Measurements from ENCODE around the gene CREB3L2.
A peak's percentile ranks its signal among the peaks of the same experiment; 100 is the strongest.

CREB3L2 gene

DNA sequence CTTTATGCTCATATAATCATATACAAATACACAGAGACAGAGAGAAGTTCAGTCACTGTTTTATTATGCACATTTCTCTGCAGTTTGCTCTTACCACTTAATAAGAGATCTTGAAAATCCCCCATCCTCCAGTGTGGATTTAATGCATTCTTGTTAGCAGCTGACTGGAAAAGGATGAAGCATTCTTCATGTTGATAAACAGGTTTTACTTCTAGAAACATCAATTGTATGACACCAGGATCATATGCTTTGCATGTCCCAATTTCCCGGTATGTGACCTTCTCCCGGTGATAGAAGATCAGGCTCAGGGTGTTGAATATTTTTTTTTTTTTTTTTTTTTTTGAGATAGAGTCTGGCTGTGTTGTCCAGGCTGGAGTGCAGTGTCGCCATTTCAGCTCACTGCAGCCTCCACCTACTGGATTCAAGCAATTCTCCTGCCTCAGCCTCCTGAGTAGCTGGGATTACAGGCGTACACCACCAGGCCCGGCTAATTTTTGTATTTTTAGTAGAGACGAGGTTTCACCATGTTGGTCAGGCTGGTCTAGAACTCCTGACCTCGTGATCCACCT, 6.2 kb upstream of the CREB3L2 start:
- WGBS = 92% methylated on average over 6 of the region's 7 CpGs
- Histone ChIP-seq H4K91ac (ENCODE audit: low read length) (no peak overlapping the region), H3K4ac (ENCODE audit: low read depth in 1 of 2, low read length in 2 of 2) (no peak overlapping the region), H3K9me3 (ENCODE audit: control insufficient read depth, low read length) (no peaks in the 10 kb centered on the region), H3K36me3 (ENCODE audit: control insufficient read depth in 1 of 2, insufficient read depth in 2 of 2, low read depth in 1 of 2, low read length in 2 of 2) (no peaks in the 10 kb centered on the region), H3K79me1 (replicated peaks; ENCODE audit: low read length, poor library complexity, severe bottlenecking) (no peaks in the 10 kb centered on the region), H2BK5ac (ENCODE audit: low read depth, low read length, poor library complexity, severe bottlenecking) (no peak overlapping the region), H3K9ac (ENCODE audit: low read length) (peak overlapping the region; percentile 83), H2AFZ (ENCODE audit: low read depth, low read length) (no peak overlapping the region), H2AK5ac (ENCODE audit: low read length, severe bottlenecking) (no peak overlapping the region), H2BK120ac (ENCODE audit: low read depth, low read length) (no peak overlapping the region), H3K27me3 (ENCODE audit: control insufficient read depth in 1 of 2, insufficient read depth in 1 of 2, low read length in 2 of 2) (no peaks in the 10 kb centered on the region), H3K4me2 (ENCODE audit: low read length, poor library complexity, severe bottlenecking) (no peak overlapping the region), H3K27ac (ENCODE audit: low read length, poor library complexity, severe bottlenecking) (no peak overlapping the region), H2BK12ac (ENCODE audit: low read length in 2 of 2) (no peak overlapping the region), H3K18ac (ENCODE audit: low read depth in 1 of 2, low read length in 2 of 2) (no peak overlapping the region), H4K8ac (ENCODE audit: low read length) (no peak overlapping the region), H2BK15ac (ENCODE audit: low read depth, poor library complexity, severe bottlenecking) (no peak overlapping the region), H3K4me3 (ENCODE audit: insufficient read depth in 1 of 2, low read depth in 1 of 2, low read length in 2 of 2) (no peak overlapping the region), H3K4me1 (ENCODE audit: control insufficient read depth, insufficient read depth, low read depth, low read length) (no peaks in the 10 kb centered on the region), H3K14ac (ENCODE audit: low read length in 2 of 2) (no peak overlapping the region), H3K23ac (ENCODE audit: low read length in 2 of 2) (no peak overlapping the region)
- DNase-seq = no peak

DNA sequence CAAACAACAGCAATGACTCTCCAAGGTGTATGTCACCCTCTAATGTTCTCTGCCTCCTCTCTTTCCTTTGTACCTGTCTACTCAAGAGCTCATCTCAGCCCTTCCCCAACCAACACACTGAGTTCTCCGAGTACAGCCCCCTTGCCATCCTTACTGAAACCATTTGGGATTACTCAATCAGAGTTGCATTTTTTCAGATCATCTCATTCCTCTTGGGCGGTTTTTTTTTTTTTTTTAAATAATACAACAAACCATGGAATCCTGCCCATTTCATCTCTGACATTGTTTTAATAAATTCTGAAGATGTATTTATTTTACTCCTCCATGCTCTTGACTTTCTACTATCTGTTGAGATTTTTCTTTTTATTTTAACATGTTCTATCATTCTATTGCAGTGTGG, 4.2 kb upstream of the CREB3L2 start:
- Histone ChIP-seq H3K4me3 (ENCODE audit: insufficient read depth in 1 of 2, low read depth in 1 of 2, low read length in 2 of 2) (no peak overlapping the region), H2BK15ac (ENCODE audit: low read depth, poor library complexity, severe bottlenecking) (no peak overlapping the region), H3K27ac (ENCODE audit: low read length, poor library complexity, severe bottlenecking) (no peak overlapping the region), H3K79me1 (replicated peaks; ENCODE audit: low read length, poor library complexity, severe bottlenecking) (no peaks in the 10 kb centered on the region), H3K4me2 (ENCODE audit: low read length, poor library complexity, severe bottlenecking) (no peak overlapping the region), H2AK5ac (ENCODE audit: low read length, severe bottlenecking) (no peak overlapping the region), H3K9ac (ENCODE audit: low read length) (no peak overlapping the region), H2BK12ac (ENCODE audit: low read length in 2 of 2) (no peak overlapping the region), H3K36me3 (ENCODE audit: control insufficient read depth in 1 of 2, insufficient read depth in 2 of 2, low read depth in 1 of 2, low read length in 2 of 2) (no peaks in the 10 kb centered on the region), H3K23ac (ENCODE audit: low read length in 2 of 2) (no peak overlapping the region), H2BK120ac (ENCODE audit: low read depth, low read length) (no peak overlapping the region), H3K14ac (ENCODE audit: low read length in 2 of 2) (no peak overlapping the region), H4K8ac (ENCODE audit: low read length) (no peak overlapping the region), H3K27me3 (ENCODE audit: control insufficient read depth in 1 of 2, insufficient read depth in 1 of 2, low read length in 2 of 2) (no peaks in the 10 kb centered on the region), H3K4me1 (ENCODE audit: control insufficient read depth, insufficient read depth, low read depth, low read length) (peaks cover 2% of the 10 kb centered on the region), H3K18ac (ENCODE audit: low read depth in 1 of 2, low read length in 2 of 2) (no peak overlapping the region), H2AFZ (ENCODE audit: low read depth, low read length) (no peak overlapping the region), H4K91ac (ENCODE audit: low read length) (no peak overlapping the region), H2BK5ac (ENCODE audit: low read depth, low read length, poor library complexity, severe bottlenecking) (no peak overlapping the region), H3K9me3 (ENCODE audit: control insufficient read depth, low read length) (no peaks in the 10 kb centered on the region), H3K4ac (ENCODE audit: low read depth in 1 of 2, low read length in 2 of 2) (no peak overlapping the region)
- DNase-seq = no peak
- 98% methylated on average over 2 of the region's 2 CpGs for WGBS

DNA sequence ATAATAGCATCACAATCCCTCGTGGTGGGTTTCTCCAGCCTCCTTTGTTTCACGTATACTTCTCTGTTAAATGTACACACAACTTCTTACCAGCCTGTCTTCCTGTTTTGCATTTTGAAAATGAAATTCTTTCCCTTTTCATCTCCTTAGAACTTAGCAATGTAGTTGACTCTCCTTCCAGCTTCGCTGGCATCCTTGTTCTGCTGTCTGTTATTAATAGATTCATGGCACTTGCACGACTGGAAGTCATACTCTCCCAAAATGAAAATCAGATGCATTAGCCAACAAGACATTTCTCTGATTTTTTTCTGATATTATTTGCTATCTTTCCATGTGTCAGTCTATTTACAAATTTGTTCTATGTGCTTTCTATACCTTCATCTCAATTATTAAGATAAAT, 3.0 kb upstream of the CREB3L2 start:
- Histone ChIP-seq H3K9me3 (ENCODE audit: control insufficient read depth, low read length) (no peaks in the 10 kb centered on the region), H2BK15ac (ENCODE audit: low read depth, poor library complexity, severe bottlenecking) (no peak overlapping the region), H3K4me2 (ENCODE audit: low read length, poor library complexity, severe bottlenecking) (no peak overlapping the region), H3K79me1 (replicated peaks; ENCODE audit: low read length, poor library complexity, severe bottlenecking) (no peaks in the 10 kb centered on the region), H3K14ac (ENCODE audit: low read length in 2 of 2) (no peak overlapping the region), H2BK12ac (ENCODE audit: low read length in 2 of 2) (no peak overlapping the region), H2BK5ac (ENCODE audit: low read depth, low read length, poor library complexity, severe bottlenecking) (no peak overlapping the region), H4K91ac (ENCODE audit: low read length) (no peak overlapping the region), H4K8ac (ENCODE audit: low read length) (no peak overlapping the region), H3K4me3 (ENCODE audit: insufficient read depth in 1 of 2, low read depth in 1 of 2, low read length in 2 of 2) (no peak overlapping the region), H3K27me3 (ENCODE audit: control insufficient read depth in 1 of 2, insufficient read depth in 1 of 2, low read length in 2 of 2) (no peaks in the 10 kb centered on the region), H3K23ac (ENCODE audit: low read length in 2 of 2) (no peak overlapping the region), H3K18ac (ENCODE audit: low read depth in 1 of 2, low read length in 2 of 2) (no peak overlapping the region), H2BK120ac (ENCODE audit: low read depth, low read length) (no peak overlapping the region), H2AK5ac (ENCODE audit: low read length, severe bottlenecking) (no peak overlapping the region), H3K4me1 (ENCODE audit: control insufficient read depth, insufficient read depth, low read depth, low read length) (peaks cover 2% of the 10 kb centered on the region), H2AFZ (ENCODE audit: low read depth, low read length) (no peak overlapping the region), H3K9ac (ENCODE audit: low read length) (no peak overlapping the region), H3K4ac (ENCODE audit: low read depth in 1 of 2, low read length in 2 of 2) (no peak overlapping the region), H3K27ac (ENCODE audit: low read length, poor library complexity, severe bottlenecking) (no peak overlapping the region), H3K36me3 (ENCODE audit: control insufficient read depth in 1 of 2, insufficient read depth in 2 of 2, low read depth in 1 of 2, low read length in 2 of 2) (no peaks in the 10 kb centered on the region)
- DNase-seq = no peak
- 93% methylated on average over 4 of the region's 4 CpGs for WGBS

DNA sequence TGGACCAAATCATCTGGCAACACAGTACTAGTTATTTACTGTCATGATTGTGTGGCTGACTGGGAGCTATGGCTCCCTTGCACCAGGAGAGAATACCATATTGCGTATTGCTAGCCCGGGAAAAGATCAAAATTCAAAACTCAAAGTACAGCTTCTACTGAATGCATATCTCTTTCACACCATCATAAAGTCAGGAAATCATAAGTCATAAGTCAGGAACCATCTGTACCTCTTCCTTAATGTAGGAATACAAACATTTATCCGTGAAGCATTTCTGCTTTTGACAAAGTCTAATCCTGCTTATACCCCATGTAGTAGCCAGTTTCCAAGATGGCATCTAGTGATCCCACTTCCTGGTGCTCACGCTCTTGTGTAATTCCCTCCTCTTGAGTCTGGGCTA, 2.2 kb upstream of the CREB3L2 start:
- Histone ChIP-seq H3K27ac (ENCODE audit: low read length, poor library complexity, severe bottlenecking) (no peak overlapping the region), H3K4me3 (ENCODE audit: insufficient read depth in 1 of 2, low read depth in 1 of 2, low read length in 2 of 2) (no peak overlapping the region), H2BK5ac (ENCODE audit: low read depth, low read length, poor library complexity, severe bottlenecking) (no peak overlapping the region), H3K23ac (ENCODE audit: low read length in 2 of 2) (no peak overlapping the region), H4K8ac (ENCODE audit: low read length) (no peak overlapping the region), H3K4me1 (ENCODE audit: control insufficient read depth, insufficient read depth, low read depth, low read length) (peaks cover 2% of the 10 kb centered on the region), H3K14ac (ENCODE audit: low read length in 2 of 2) (no peak overlapping the region), H3K18ac (ENCODE audit: low read depth in 1 of 2, low read length in 2 of 2) (no peak overlapping the region), H2AFZ (ENCODE audit: low read depth, low read length) (no peak overlapping the region), H3K9ac (ENCODE audit: low read length) (no peak overlapping the region), H3K9me3 (ENCODE audit: control insufficient read depth, low read length) (no peaks in the 10 kb centered on the region), H2BK120ac (ENCODE audit: low read depth, low read length) (no peak overlapping the region), H3K4me2 (ENCODE audit: low read length, poor library complexity, severe bottlenecking) (no peak overlapping the region), H3K79me1 (replicated peaks; ENCODE audit: low read length, poor library complexity, severe bottlenecking) (no peaks in the 10 kb centered on the region), H4K91ac (ENCODE audit: low read length) (no peak overlapping the region), H2AK5ac (ENCODE audit: low read length, severe bottlenecking) (no peak overlapping the region), H3K27me3 (ENCODE audit: control insufficient read depth in 1 of 2, insufficient read depth in 1 of 2, low read length in 2 of 2) (no peaks in the 10 kb centered on the region), H3K36me3 (ENCODE audit: control insufficient read depth in 1 of 2, insufficient read depth in 2 of 2, low read depth in 1 of 2, low read length in 2 of 2) (no peaks in the 10 kb centered on the region), H2BK12ac (ENCODE audit: low read length in 2 of 2) (no peak overlapping the region), H3K4ac (ENCODE audit: low read depth in 1 of 2, low read length in 2 of 2) (no peak overlapping the region), H2BK15ac (ENCODE audit: low read depth, poor library complexity, severe bottlenecking) (no peak overlapping the region)
- DNase-seq = no peak
- 98% methylated on average over 4 of the region's 4 CpGs for WGBS

Data from mesenchymal stem cell (in vitro differentiated cells and primary cell).